Right lobe of liver (tissue), 4 donors: ENCODE measurements around the gene MYH7B.

Experiments used
- POLR2A ChIP-seq: fragments of 450-650 bp; IDR thresholded peaks from one replicate; pipeline ENCODE4 v1.6.1; 2017; ENCODE audit warnings: antibody characterized with exemption, mild to moderate bottlenecking
- TF ChIP-seq, protein P1 (sequence below), 4 donors: fragments of 200-600 bp in 3 of 4; fragments of 450-650 bp in 1 of 4; IDR thresholded peaks; one replicate each; pipeline versions ENCODE4 v1.5.1 to v1.8.0; 2016 to 2022; ENCODE audit warnings: antibody characterized with exemption in 4 of 4, mild to moderate bottlenecking in 2 of 4
- donor health status: DM: no; HTN: no; CAD: no.
- donor health status: DM: no; HTN: no; CAD: no.
- donor health status: DM: no; HTN: yes; CAD: no.

GRCh38 chr20:34926581-34926980 lies 29.1 kb upstream of the MYH7B start:
- TF ChIP-seq, protein P1, sequence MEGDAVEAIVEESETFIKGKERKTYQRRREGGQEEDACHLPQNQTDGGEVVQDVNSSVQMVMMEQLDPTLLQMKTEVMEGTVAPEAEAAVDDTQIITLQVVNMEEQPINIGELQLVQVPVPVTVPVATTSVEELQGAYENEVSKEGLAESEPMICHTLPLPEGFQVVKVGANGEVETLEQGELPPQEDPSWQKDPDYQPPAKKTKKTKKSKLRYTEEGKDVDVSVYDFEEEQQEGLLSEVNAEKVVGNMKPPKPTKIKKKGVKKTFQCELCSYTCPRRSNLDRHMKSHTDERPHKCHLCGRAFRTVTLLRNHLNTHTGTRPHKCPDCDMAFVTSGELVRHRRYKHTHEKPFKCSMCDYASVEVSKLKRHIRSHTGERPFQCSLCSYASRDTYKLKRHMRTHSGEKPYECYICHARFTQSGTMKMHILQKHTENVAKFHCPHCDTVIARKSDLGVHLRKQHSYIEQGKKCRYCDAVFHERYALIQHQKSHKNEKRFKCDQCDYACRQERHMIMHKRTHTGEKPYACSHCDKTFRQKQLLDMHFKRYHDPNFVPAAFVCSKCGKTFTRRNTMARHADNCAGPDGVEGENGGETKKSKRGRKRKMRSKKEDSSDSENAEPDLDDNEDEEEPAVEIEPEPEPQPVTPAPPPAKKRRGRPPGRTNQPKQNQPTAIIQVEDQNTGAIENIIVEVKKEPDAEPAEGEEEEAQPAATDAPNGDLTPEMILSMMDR (IDR thresholded peaks at IDR 0.05), result no peak
- TF ChIP-seq POLR2A, result no peak
